ENCODE measurements around the gene EFNA1.

GRCh38 chr1:155177918-155178281 lies 50.2 kb downstream of the EFNA1 start:
- TF ChIP-seq CTCF (conservative IDR thresholded peaks at IDR 0.05; ENCODE audit: low read length) (no peak), EZH2phosphoT487 (IDR thresholded peaks at IDR 0.05; ENCODE audit: borderline replicate concordance, low read depth, low read length) (no peak)

Measured in OCI-LY7 (cell line).